NCI-H128 (cell line): Measurements from ENCODE around the gene TXNDC15.
"Not testable (repeated sequence)": the region's sequence is repeated elsewhere in the genome, so short reads cannot be mapped to it uniquely, and the experiment has no call there.

Experiments
- DNase-seq: peaks from one replicate; lab custom pipeline; 2025; ENCODE audit not compliant: unreplicated experiment; lab: John Stamatoyannopoulos, UW

The TXNDC15 gene

DNA sequence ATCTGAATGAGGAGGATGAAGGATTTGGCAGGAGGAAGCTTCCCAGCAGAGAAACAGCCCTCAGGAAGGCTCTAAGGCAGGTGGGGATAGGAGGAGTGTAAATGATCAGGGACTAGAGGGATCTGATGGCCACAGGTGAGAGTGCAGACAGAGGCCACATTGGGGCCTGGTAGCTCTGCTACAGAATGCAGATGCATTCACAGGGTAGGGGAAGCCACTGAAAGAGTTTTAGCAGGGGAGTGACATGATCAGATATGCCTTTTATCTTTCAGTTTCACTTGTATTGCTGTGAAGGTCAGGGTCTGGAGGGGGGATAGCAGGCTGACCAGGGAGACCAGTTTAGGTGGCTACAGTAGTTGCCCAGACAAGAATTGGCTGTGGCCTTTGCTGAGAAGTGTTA lies 3.0 kb downstream of the TXNDC15 start:
- DNase-seq: no peak

DNA sequence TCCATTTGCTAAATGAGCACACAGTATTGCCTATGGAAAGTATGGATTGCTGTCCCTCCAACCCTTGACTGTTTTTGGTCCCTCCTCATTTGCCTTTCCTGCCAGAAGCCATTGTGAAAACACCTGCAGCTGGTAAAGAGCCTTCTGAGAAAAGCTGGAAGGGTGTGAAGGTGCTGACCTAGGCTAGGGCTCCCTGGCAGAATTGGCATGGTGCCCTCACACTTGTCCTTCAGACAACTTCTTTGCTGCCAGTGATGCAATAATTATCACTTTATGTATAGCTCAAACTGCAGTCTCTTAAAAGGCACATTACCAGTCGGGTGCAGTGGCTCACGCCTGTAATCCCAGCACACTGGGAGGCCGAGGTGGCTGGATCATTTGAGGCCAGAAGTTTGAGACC lies 4.2 kb downstream of the TXNDC15 start:
- no peak for DNase-seq

DNA sequence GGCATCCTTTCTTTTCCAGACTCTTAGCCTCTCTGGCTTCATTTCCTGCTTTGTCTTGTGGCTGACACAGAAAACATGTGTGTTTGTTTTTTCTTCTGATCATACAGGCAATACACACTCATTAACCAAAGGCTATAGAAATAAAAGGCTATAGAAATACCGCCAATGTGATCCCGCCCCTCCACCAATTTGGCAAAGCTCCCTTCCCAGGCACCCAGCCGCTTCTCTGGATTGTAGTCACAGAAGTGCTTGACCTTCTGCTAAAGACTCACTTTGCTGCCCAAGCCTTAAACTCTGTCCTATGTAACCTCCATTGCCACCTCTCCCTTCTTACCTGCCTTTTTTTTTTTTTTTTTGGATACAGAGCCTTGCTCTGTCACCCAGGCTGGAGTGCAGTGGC lies 5.3 kb downstream of the TXNDC15 start:
- no peak for DNase-seq

DNA sequence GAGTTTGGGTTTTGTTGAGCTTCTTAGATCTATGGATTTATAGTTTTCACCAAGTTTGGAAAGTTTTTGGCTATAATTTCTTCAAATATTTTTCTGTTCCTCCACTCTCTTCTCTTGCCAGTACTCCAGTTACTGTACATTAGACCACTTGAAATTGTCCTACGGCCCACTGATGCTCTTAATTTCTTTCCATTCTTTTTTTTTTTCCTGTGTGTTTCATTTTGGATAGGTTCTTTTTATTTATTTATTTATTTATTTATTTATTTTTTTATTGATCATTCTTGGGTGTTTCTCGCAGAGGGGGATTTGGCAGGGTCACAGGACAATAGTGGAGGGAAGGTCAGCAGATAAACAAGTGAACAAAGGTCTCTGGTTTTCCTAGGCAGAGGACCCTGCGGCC lies 6.8 kb downstream of the TXNDC15 start:
- DNase-seq: not testable (repeated sequence)

DNA sequence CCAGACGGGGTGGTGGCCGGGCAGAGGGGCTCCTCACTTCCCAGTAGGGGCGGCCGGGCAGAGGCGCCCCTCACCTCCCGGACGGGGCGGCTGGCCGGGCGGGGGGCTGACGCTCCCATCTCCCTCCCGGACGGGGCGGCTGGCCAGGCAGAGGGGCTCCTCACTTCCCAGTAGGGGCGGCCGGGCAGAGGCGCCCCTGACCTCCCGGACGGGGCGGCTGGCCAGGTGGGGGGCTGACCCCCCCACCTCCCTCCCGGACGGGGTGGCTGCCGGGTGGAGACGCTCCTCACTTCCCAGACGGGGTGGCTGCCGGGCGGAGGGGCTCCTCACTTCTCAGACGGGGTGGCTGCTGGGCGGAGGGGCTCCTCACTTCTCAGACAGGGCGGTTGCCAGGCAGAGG lies 7.5 kb downstream of the TXNDC15 start:
- not testable (repeated sequence) for DNase-seq

DNA sequence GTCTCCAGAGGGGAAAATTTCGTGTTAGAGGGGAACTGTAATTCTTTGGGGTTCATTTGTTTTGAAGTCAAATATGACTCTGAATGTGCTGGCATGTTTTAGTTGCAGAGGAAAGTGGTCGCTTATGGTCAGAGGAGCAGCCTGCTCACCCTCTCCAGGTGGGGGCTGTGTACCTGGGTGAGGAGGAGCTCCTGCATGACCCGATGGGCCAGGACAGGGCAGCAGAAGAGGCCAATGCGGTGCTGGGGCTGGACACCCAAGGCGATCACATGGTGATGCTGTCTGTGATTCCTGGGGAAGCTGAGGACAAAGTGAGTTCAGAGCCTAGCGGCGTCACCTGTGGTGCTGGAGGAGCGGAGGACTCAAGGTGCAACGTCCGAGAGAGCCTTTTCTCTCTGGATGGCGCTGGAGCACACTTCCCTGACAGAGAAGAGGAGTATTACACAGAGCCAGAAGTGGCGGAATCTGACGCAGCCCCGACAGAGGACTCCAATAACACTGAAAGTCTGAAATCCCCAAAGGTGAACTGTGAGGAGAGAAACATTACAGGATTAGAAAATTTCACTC lies 13.5 kb downstream of the TXNDC15 start:
- DNase-seq: no peak

DNA sequence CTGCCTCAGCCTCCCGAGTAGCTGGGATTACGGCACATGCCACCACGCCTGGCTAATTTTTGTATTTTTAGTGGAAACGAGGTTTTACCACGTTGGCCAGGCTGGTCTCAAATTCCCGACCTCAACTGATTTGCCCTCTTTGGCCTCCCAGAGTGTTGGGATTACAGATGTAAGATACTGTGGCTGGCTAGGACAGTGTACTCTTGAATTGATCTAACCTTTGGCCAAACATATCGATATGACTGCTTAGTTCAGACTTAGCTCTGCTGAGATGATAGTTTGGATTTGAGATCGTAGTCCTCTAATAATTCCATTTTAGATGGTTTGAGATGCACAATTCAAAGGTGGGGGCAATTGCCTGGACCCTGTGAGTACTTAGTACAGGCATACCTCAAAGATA lies 15.2 kb downstream of the TXNDC15 start:
- no peak for DNase-seq

DNA sequence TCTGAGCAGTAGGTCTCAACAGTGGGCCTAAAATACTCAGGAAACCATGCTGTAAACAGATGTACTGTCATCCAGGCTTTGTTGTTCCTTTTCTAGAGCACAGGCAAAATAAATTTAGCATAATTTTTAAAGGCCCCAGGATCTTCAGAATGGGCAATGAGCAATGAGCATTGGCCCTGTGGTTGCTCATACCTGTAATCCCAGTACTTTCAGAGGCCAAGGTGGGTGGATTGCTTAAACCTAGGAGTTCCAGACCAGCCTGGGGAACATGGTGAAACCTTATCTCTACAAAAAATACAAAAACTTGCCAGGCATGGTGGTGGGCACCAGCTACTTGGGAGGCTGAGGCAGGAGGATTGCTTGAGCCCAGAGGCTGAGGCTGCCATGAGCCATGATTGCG lies 17.3 kb downstream of the TXNDC15 start:
- DNase-seq: no peak

DNA sequence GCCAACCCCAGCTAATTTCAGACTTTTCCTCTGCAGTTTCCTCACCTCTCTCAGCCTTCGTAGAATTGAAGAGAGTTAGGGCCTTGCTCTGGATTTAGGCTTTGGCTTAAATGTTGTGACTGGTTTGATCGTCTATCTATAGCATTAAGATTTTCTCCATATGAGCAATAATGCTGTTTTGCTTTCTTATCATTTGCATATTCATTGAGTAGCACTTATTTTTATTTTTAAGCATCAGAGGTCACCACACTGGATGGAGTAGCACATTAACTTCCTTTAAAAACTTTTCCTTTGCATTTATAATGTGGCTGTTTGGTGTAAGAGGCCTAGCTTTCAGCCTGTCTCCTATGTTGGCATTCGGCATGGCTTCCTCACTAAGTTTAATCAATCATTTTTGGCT lies 18.1 kb downstream of the TXNDC15 start:
- DNase-seq: no peak

DNA sequence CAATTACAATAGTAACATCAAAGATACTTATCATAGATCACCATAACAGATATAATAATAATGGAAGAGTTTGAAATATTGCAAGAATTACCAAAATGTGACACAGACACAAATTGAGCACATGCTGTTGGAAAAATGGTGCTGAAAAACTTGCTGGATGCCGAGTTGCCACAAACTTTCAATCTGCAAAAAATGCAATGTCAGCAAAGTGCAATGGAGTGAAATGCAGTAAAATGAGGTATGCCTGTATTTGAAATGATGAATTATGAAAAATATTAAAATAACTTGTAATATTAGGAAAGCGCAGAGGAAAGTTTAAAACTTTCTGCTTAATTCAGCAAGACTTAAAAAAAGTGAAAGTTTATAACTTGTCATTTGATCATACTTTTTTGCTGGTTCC lies 18.8 kb downstream of the TXNDC15 start:
- DNase-seq: no peak

DNA sequence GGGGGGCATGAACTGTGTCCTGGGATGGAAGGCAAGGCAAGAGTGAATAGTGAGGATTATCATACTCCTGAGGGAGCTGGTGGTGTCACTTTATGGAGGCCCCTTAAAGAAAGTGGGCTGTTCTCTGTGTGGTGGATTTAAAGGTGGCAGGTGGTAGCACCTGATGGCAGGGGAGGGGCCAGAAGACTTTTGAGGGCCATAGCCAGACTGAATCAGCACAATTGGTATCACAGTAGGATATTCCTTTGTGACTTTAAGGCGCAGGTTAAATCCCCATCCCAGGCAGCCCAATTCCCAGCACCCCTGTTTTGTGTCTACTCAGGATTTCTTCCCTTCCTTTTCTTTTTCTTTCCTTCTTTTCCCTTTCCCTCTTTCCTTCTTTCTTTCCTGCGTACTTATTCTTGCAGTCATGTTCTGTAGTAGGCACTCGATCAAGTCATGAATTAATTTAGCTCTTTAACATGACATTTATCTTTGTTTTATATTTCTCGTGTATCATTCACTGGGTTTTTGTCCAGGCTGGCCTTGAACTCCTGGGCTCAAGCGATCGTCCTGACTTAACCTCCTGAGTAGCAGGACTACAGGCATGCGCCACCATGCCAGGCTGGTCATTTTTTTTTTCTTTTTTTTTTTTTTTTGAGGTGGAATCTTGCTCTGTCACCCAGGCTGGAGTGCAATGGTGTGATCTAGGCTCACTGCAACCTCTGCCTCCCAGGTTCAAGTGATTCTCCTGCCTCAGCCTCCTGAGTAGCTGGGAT lies 19.8 kb downstream of the TXNDC15 start:
- no peak for DNase-seq

DNA sequence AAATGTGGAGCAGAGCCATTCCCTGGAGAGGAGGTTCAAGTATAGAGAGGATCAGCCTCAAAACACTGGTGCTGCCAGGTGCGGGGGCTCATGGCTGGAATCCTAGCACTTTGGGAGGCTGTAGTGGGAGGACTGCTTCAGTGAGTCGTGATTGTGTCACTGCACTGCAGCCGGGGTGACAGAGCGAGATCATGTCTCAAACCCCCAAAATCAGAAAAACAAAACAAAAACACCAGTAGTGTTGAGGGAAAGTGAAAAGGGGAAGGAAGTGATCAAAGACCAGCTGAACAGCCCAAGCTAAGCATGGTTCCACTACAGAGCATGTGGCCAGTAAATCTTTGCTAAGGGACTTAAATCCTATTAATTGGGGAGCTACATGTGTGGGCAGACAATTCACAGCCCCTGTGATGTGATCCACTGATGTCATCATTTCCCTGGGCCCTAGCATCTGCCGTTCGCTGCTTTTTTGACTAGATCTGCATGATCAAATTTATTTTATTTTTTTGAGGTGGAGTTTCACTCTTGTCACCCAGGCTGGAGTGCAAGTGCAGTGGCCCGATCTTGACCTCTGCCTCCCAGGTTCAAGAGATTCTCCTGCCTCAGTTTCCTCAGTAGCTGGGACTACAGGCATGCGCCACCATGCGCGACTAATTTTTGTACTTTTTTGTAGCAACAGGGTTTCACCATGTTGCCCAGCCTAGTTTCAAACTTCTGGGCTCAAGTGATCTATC lies 28.1 kb downstream of the TXNDC15 start:
- DNase-seq: no peak

DNA sequence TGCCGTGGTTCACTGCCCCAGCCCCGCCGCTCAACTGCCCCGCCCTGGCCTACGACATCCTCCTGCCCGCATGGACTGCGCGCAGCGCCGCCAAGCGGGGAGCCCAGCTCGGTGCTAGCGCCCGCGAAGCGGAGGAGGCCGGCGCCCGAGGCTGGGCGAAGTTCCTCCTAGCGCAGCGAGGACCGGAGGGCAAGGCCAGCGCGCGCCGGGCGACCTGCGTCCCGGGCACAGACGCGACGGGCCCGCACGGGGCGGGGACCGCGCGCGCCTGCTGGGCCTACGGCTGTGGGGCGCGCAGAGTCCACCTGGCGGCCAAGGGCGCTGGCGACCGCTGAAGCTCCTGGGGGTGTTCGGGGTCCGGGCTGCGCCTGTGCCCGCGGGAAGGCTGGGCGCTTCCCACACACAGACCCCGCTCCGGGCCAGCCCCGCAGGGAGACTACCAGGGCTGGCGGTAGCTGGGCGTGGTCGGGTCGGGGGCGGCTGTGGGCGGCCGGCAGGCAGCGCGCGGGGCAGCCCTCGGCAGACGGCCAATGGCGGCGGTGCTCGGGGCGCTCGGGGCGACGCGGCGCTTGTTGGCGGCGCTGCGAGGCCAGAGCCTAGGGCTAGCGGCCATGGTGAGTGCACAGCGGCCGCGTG lies 30.6 kb downstream of the TXNDC15 start, which contains the start of gene PCBD2:
PCBD2 (plus strand) TSS at position 522 of the 636 bp plus-strand sequence; CDS start at position 531, 9 bp downstream.
- peak; percentile 38 for DNase-seq

DNA sequence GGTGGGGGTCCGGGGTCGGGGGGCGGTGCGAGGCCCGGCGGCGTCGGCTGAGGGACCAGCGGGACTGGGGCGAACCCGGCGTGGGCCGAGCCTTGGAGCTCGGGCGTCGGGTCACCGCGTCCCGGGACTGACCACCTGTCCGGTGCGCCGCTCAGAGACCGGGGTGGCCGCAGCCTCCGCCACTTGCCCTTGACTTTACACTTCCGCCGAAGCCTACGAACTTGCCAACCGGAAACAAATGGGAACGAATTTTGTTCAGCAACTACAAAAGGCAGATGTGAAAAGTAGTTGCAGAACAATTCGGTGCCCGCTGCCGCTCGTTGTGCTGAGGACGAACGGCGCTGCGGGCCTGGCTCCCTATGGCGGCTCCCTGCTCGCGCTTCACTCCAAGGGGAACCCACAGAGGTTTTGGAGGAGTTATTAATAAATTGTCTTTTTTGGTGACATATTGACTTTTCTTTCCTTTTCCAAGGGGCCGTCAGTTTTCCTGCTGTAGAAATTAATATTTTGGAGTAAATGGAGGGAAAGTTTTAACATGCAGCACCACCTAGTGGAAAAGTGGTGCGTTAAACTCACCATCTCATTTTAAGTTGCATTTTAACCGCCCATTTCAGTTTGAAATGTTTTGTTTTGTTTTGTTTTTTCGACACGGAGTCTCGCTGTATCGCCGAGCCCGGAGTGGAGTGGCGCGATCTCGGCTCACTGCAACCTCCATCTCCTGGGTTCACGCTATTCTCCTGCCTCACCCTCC lies 31.2 kb downstream of the TXNDC15 start:
- peak; percentile 15 for DNase-seq

DNA sequence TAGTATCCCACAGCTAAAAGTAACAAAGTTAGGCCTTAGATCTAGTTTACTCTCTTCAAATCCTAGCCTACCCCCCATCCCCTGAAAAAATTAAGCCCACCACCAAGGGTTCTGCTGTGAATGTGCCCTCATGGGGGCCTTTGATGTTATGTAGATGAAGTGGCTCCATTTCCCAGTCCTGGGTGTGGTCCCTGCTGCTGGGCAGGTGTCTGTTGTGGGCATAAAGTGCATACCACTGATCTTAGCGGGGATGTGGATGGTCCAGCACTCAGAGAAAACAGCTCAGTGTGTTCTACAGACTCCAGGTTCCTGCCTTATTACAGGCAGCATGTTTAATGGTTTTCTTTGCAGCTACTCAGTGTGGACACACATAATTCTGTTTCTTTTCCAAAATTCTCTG lies 32.6 kb downstream of the TXNDC15 start:
- DNase-seq: no peak

DNA sequence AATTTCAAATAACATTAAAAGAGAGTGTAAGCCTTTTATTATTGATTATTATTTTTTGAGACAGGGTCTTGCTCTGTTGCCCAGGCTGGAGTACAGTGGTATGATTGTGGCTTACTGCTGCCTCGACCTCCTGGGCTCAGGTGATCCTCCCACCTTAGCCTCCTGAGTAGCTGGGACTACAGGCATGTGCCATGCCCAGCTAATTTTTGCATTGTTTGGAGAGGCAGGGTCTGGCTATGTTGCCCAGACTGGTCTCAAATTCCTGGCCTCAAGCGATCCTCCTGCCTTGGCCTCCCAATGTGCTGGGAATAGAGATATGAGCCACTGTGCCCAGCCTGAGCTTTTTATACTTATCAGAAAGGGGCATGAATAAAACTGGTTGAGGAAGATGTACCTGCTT lies 36.6 kb downstream of the TXNDC15 start:
- not testable (repeated sequence) for DNase-seq

DNA sequence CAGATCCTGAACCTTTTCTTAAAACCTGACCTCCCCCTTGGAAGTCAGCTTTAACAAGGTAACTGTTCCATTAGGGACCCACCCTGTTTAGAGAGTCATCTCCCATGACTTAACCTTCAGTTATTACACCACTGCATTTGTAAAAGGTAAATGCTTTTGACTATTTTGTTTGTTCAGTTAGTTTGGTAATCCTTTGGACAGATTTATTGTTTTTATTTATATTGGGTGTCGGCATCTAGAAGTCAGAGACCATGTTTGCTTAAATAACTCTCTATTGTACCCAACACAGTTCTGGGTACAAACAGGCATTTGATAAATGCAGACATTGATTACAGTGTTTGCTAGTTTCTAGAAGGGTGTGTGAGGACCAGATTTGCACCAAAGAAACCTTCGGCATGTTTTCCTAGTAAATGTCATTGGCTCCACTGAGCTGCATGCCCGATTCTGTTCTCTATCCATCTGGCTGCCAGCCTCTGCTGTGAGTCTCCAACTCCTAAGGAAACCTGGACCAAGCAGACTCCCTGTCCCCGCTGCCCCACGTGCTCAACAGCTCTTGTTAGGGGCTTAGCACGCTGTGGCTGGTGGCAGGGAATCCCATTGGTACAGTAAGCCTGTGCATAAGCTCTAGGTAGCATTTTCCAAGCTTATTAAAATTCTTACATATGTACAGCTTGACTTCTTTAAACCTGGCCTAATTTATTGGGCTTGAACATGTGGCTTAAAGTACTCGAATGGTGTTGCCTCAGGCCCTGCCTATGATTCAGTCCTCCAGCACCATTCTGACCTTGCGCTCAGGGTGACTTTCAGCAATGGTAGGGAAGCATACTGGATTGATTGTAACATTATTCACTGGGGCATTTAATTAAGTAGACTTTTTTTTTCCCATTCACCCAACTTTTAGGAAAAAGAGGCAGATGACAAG lies 37.4 kb downstream of the TXNDC15 start:
- no peak for DNase-seq

DNA sequence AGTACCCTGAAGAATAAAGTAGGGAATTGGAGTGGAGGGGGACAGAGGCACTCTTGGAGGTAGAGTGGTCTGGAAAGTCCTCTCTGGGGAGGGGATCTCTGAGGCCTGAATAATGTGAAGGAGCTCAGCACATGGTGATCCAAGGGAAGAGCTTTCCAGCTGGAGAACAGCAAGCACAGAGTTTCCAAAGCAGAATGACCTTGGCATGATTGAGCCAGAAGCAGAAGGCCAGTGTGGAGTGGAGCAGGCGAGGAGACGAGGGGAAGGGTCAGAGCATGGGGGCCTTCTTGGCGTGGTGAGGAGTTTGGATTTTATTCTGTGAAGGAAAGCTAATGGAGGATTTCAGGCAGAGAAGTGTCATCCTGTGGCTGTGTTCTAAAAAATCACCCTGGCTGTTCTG lies 39.1 kb downstream of the TXNDC15 start:
- DNase-seq: no peak

DNA sequence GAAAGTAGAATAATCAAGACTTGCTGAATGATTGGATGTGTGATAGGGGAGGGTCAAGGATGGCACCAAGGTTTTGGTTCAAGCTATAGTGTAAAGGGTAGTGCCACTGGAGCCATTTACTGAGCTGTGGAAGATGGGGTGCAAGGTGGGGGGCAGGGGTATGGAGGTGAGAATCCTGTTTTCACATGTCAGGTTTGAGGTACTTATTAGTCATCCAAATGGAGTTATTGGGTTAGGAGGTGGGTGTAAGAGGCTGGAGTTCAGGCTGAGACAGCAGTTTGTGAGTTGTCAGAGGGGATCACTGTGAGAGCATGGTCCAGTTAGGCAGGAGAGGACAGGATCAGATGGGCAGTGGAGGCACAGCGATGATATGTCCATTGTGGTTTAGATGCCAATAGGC lies 39.6 kb downstream of the TXNDC15 start:
- DNase-seq: no peak
